Measurements from ENCODE around the gene TBRG4.
"Not testable (repeated sequence)": the region's sequence is repeated elsewhere in the genome, so short reads cannot be mapped to it uniquely, and the experiment has no call there.

Gene TBRG4

GRCh38 chr7:45157286-45157652 lies 45.8 kb upstream of the TBRG4 start:
- DNase-seq (ENCODE audit: insufficient read length, low spot score) (no peak), FAIRE-seq (no peak)
- no peak for TF ChIP-seq CTCF (IDR thresholded peaks at IDR 0.05; ENCODE audit: insufficient read depth, missing control alignments)

- no peak for TF ChIP-seq CTCF (IDR thresholded peaks at IDR 0.05; ENCODE audit: insufficient read depth, missing control alignments)
- DNase-seq (ENCODE audit: insufficient read length, low spot score) (no peak), FAIRE-seq (no peak)
Measured at GRCh38 chr7:45156516-45157272, 45.2 kb upstream of the TBRG4 start.

- FAIRE-seq: no peak
- TF ChIP-seq CTCF (IDR thresholded peaks at IDR 0.05; ENCODE audit: insufficient read depth, missing control alignments): no peak
- DNase-seq (ENCODE audit: insufficient read length, low spot score): no peak
Measured at GRCh38 chr7:45155941-45156340, 44.4 kb upstream of the TBRG4 start.

- TF ChIP-seq CTCF (IDR thresholded peaks at IDR 0.05; ENCODE audit: insufficient read depth, missing control alignments): no peak
- DNase-seq (ENCODE audit: insufficient read length, low spot score): no peak
- FAIRE-seq: no peak
Measured at GRCh38 chr7:45155357-45155900, 43.9 kb upstream of the TBRG4 start.

- DNase-seq (ENCODE audit: insufficient read length, low spot score); FAIRE-seq: not testable (repeated sequence)
Measured at GRCh38 chr7:45153861-45154260, 42.4 kb upstream of the TBRG4 start.

- DNase-seq (ENCODE audit: insufficient read length, low spot score) (no peak), FAIRE-seq (no peak)
- no peak for TF ChIP-seq CTCF (IDR thresholded peaks at IDR 0.05; ENCODE audit: insufficient read depth, missing control alignments)
Measured at GRCh38 chr7:45153233-45153632, 41.7 kb upstream of the TBRG4 start.

- TF ChIP-seq CTCF (IDR thresholded peaks at IDR 0.05; ENCODE audit: insufficient read depth, missing control alignments): no peak
- FAIRE-seq: peak; percentile 81
Measured at GRCh38 chr7:45151967-45152366, 40.5 kb upstream of the TBRG4 start.

More at GRCh38 chr7:45151967-45152366, 40.5 kb upstream of the TBRG4 start:
- DNase-seq (ENCODE audit: insufficient read length, low spot score): peak; percentile 62

Measured in D721Med (cell line).